ENCODE data around the gene CFLAR.
"Not testable (repeated sequence)": the region's sequence is repeated elsewhere in the genome, so short reads cannot be mapped to it uniquely, and the experiment has no call there.

CFLAR gene

GRCh38 chr2:201118961-201119854, 3.2 kb downstream of the CFLAR start:
- DNase-seq, result no peak

- DNase-seq, result no peak
Measured at GRCh38 chr2:201122276-201122675, 6.3 kb downstream of the CFLAR start.

- DNase-seq, result no peak
Measured at GRCh38 chr2:201126308-201127151, 10.6 kb downstream of the CFLAR start.

- DNase-seq, result no peak
Measured at GRCh38 chr2:201127152-201127511, 11.2 kb downstream of the CFLAR start.

- DNase-seq, result no peak
Measured at GRCh38 chr2:201127570-201127969, 11.6 kb downstream of the CFLAR start.

GRCh38 chr2:201128033-201128432, 12.1 kb downstream of the CFLAR start:
- no peak for DNase-seq

- no peak for DNase-seq
Measured at GRCh38 chr2:201128933-201129505, 13.1 kb downstream of the CFLAR start.

GRCh38 chr2:201130524-201131186, 14.7 kb downstream of the CFLAR start:
- DNase-seq, result no peak

- no peak for DNase-seq
Measured at GRCh38 chr2:201132518-201132917, 16.6 kb downstream of the CFLAR start.

- DNase-seq, result no peak
Measured at GRCh38 chr2:201135386-201135785, 19.4 kb downstream of the CFLAR start.

GRCh38 chr2:201136889-201137321, 20.9 kb downstream of the CFLAR start:
- DNase-seq, result no peak

GRCh38 chr2:201137505-201138400, 21.8 kb downstream of the CFLAR start:
- DNase-seq, result no peak

- DNase-seq, result no peak
Measured at GRCh38 chr2:201138401-201138970, 22.5 kb downstream of the CFLAR start.

GRCh38 chr2:201138986-201139781, 23.2 kb downstream of the CFLAR start:
- not testable (repeated sequence) for DNase-seq

GRCh38 chr2:201139836-201140604, 24.1 kb downstream of the CFLAR start:
- no peak for DNase-seq

- no peak for DNase-seq
Measured at GRCh38 chr2:201144101-201145051, 28.4 kb downstream of the CFLAR start.

- DNase-seq, result no peak
Measured at GRCh38 chr2:201148434-201148990, 32.5 kb downstream of the CFLAR start.

All from NCI-H510A (cell line).